ENCODE data around the gene NLRC3.

NLRC3 gene

GRCh38 chr16:3597676-3598075 lies 20.5 kb upstream of the NLRC3 start:
- no peak for DNase-seq

GRCh38 chr16:3597226-3597625 lies 20.0 kb upstream of the NLRC3 start:
- no peak for DNase-seq

- DNase-seq = no peak
These were observed 19.1 kb upstream of the NLRC3 start for GRCh38 chr16:3596101-3596861.

- no peak for DNase-seq
These were observed 18.4 kb upstream of the NLRC3 start for GRCh38 chr16:3595521-3596021.

- no peak for DNase-seq
These were observed 17.9 kb upstream of the NLRC3 start for GRCh38 chr16:3595110-3595486.

- DNase-seq = no peak
These were observed 17.3 kb upstream of the NLRC3 start for GRCh38 chr16:3594316-3595109.

GRCh38 chr16:3592559-3592958 lies 15.4 kb upstream of the NLRC3 start:
- DNase-seq = no peak

- DNase-seq = no peak
These were observed 14.8 kb upstream of the NLRC3 start for GRCh38 chr16:3591991-3592390.

GRCh38 chr16:3591436-3591803 lies 14.2 kb upstream of the NLRC3 start:
- DNase-seq = no peak

GRCh38 chr16:3590736-3591435 lies 13.7 kb upstream of the NLRC3 start:
- no peak for DNase-seq

- no peak for DNase-seq
These were observed 12.9 kb upstream of the NLRC3 start for GRCh38 chr16:3589991-3590701.

- DNase-seq = no peak
These were observed 12.3 kb upstream of the NLRC3 start for GRCh38 chr16:3589441-3589921.

- no peak for DNase-seq
These were observed 11.8 kb upstream of the NLRC3 start for GRCh38 chr16:3589001-3589400.

- no peak for DNase-seq
These were observed 10.4 kb upstream of the NLRC3 start for GRCh38 chr16:3587547-3588110.

- DNase-seq = no peak
These were observed 7.2 kb upstream of the NLRC3 start for GRCh38 chr16:3584412-3584811.

- no peak for DNase-seq
These were observed 6.3 kb upstream of the NLRC3 start for GRCh38 chr16:3583303-3584038.

GRCh38 chr16:3582276-3583165 lies 5.3 kb upstream of the NLRC3 start:
- no peak for DNase-seq

GRCh38 chr16:3581392-3581791 lies 4.2 kb upstream of the NLRC3 start:
- no peak for DNase-seq

- no peak for DNase-seq
These were observed 3.5 kb upstream of the NLRC3 start for GRCh38 chr16:3580686-3581085.

- DNase-seq = no peak
These were observed 3.0 kb upstream of the NLRC3 start for GRCh38 chr16:3580251-3580651.

- no peak for DNase-seq
These were observed 2.6 kb upstream of the NLRC3 start for GRCh38 chr16:3579776-3580175.

Measured in NCI-H1092 (cell line).